DOHH2 (cell line): ENCODE measurements around the gene FREM2.
A peak's percentile ranks its signal among the peaks of the same experiment; 100 is the strongest.

Source experiments
- H3F3A ChIP-seq: fragments of 200-600 bp; sonication (generic), shearing (Covaris generic); 2 replicates; pipeline ENCODE4 v1.6.0; 2016; ENCODE audit warnings: antibody characterized with exemption, mild to moderate bottlenecking; ENCODE audit not compliant: control insufficient read depth, insufficient read depth
- H3K27ac ChIP-seq: fragments of 200-600 bp; sonication (generic); 2 replicates; pipeline ENCODE4 v1.5.1; 2014; ENCODE audit warnings: low read depth, mild to moderate bottlenecking, low read length, moderate library complexity
- H3K27me3 ChIP-seq: fragments of 200-600 bp; sonication (generic); 2 replicates; pipeline ENCODE4 v1.6.1; 2014; ENCODE audit warnings: mild to moderate bottlenecking, low read length, mixed read lengths; ENCODE audit not compliant: control insufficient read depth
- H3K36me3 ChIP-seq: fragments of 200-600 bp; sonication (generic); 2 replicates; pipeline ENCODE4 v1.6.1; 2014; ENCODE audit warnings: mild to moderate bottlenecking, low read length, moderate library complexity, mixed read lengths; ENCODE audit not compliant: control insufficient read depth
- H3K4me1 ChIP-seq: fragments of 200-600 bp; sonication (generic); 2 replicates; pipeline ENCODE4 v1.6.1; 2014; ENCODE audit warnings: mild to moderate bottlenecking, low read length, mixed read lengths; ENCODE audit not compliant: control insufficient read depth
- H3K4me2 ChIP-seq: fragments of 200-600 bp; sonication (generic); 2 replicates; pipeline ENCODE4 v1.6.0; 2014; ENCODE audit warnings: mild to moderate bottlenecking, low read length, moderate library complexity
- H3K4me3 ChIP-seq: fragments of 200-600 bp; sonication (generic); 2 replicates; pipeline ENCODE4 v1.5.1; 2014; ENCODE audit warnings: mild to moderate bottlenecking, low read length, mixed read lengths
- H3K79me2 ChIP-seq: fragments of 200-600 bp; sonication (generic); 2 replicates; pipeline ENCODE4 v1.6.1; 2014; ENCODE audit warnings: mild to moderate bottlenecking, low read length, mixed read lengths; ENCODE audit not compliant: control insufficient read depth
- H3K9me2 ChIP-seq: fragments of 200-600 bp; sonication (generic); replicated peaks from 2 replicates; pipeline ENCODE4 v1.6.1; 2014; ENCODE audit warnings: mild to moderate bottlenecking, low read length, mixed read lengths; ENCODE audit not compliant: control insufficient read depth
- H3K9me3 ChIP-seq: fragments of 200-600 bp; sonication (generic); 2 replicates; pipeline ENCODE4 v1.6.1; 2014; ENCODE audit warnings: antibody characterized with exemption, low read length, mixed read lengths; ENCODE audit not compliant: control insufficient read depth, insufficient read depth
- H4K20me1 ChIP-seq: fragments of 200-600 bp; sonication (generic); 2 replicates; pipeline ENCODE4 v1.6.0; 2014; ENCODE audit warnings: low read depth, mild to moderate bottlenecking, antibody characterized with exemption, low read length, moderate library complexity; ENCODE audit not compliant: control insufficient read depth, insufficient read depth
- EZH2phosphoT487 ChIP-seq: fragments of 200-600 bp; sonication (generic); IDR thresholded peaks from 2 replicates; pipeline ENCODE4 v1.6.1; 2017; ENCODE audit warnings: borderline replicate concordance, mild to moderate bottlenecking, antibody characterized with exemption, low read length, moderate library complexity, mixed read lengths
- TF ChIP-seq, protein P1 (sequence below): fragments of 200-600 bp; sonication (generic); IDR thresholded peaks from one replicate; pipeline ENCODE4 v1.5.1; 2014; ENCODE audit warnings: antibody characterized with exemption, mild to moderate bottlenecking, low read depth, low read length; ENCODE audit not compliant: poor library complexity, severe bottlenecking

Gene FREM2

DNA sequence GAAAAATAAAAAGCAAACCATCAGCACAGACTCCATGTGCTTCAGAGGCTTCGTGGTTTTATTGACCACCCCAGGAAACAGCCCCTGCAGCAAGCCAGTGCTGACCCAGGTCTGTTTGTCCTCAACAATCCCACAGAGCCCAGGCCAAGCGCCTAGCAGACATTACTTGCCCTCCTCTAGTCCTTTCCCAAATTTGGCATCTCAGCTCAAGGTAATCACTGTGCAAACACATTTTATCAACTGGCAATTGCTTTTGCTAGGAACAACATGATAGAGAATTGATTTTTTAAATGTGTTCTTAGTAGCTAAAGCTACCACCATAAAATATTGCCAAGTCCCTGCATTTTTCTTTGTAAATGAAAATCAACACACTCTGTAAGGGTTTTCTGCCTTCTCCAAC, 182.0 kb downstream of the FREM2 start:
- H3K4me1 ChIP-seq = no peaks in the 10 kb centered on the region
- no peaks in the 10 kb centered on the region for H3K9me2 ChIP-seq
- no peak for TF ChIP-seq EZH2phosphoT487
- TF ChIP-seq, protein P1, sequence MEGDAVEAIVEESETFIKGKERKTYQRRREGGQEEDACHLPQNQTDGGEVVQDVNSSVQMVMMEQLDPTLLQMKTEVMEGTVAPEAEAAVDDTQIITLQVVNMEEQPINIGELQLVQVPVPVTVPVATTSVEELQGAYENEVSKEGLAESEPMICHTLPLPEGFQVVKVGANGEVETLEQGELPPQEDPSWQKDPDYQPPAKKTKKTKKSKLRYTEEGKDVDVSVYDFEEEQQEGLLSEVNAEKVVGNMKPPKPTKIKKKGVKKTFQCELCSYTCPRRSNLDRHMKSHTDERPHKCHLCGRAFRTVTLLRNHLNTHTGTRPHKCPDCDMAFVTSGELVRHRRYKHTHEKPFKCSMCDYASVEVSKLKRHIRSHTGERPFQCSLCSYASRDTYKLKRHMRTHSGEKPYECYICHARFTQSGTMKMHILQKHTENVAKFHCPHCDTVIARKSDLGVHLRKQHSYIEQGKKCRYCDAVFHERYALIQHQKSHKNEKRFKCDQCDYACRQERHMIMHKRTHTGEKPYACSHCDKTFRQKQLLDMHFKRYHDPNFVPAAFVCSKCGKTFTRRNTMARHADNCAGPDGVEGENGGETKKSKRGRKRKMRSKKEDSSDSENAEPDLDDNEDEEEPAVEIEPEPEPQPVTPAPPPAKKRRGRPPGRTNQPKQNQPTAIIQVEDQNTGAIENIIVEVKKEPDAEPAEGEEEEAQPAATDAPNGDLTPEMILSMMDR = no peak
- H3K9me3 ChIP-seq = no peaks in the 10 kb centered on the region
- no peak overlapping the region for H3K4me2 ChIP-seq
- no peaks in the 10 kb centered on the region for H4K20me1 ChIP-seq
- H3K27me3 ChIP-seq = peaks cover 16% of the 10 kb centered on the region
- no peak overlapping the region for H3K4me3 ChIP-seq
- no peaks in the 10 kb centered on the region for H3K36me3 ChIP-seq
- H3K79me2 ChIP-seq = no peaks in the 10 kb centered on the region
- H3K27ac ChIP-seq = no peak overlapping the region
- no peaks in the 10 kb centered on the region for H3F3A ChIP-seq

DNA sequence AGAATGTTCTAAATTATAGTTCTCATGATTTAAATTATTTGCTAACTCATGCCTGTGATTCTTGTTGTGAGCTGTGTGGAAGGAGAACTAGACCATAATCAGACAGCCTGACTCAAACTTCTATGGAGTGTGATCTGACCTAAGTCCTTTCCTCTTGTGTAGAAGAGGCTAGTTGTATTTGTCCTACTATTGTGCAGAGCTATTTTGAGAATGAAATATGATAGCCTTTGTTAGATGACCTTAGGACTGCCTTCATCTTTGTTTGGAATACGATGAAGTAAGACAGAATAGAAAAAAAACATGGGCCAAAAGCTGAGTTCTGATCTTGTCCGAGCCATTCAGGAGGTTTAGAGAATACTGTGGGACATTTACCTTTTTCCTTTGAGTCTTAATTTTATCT, 184.4 kb downstream of the FREM2 start:
- H3K27me3 ChIP-seq = peaks cover 21% of the 10 kb centered on the region
- no peak for TF ChIP-seq EZH2phosphoT487
- TF ChIP-seq, protein P1 = no peak
- no peaks in the 10 kb centered on the region for H3F3A ChIP-seq
- no peak overlapping the region for H3K4me3 ChIP-seq
- no peak overlapping the region for H3K27ac ChIP-seq
- no peaks in the 10 kb centered on the region for H3K4me1 ChIP-seq
- no peaks in the 10 kb centered on the region for H3K9me3 ChIP-seq
- no peaks in the 10 kb centered on the region for H4K20me1 ChIP-seq
- no peaks in the 10 kb centered on the region for H3K36me3 ChIP-seq
- H3K79me2 ChIP-seq = no peaks in the 10 kb centered on the region
- no peaks in the 10 kb centered on the region for H3K9me2 ChIP-seq
- no peak overlapping the region for H3K4me2 ChIP-seq

DNA sequence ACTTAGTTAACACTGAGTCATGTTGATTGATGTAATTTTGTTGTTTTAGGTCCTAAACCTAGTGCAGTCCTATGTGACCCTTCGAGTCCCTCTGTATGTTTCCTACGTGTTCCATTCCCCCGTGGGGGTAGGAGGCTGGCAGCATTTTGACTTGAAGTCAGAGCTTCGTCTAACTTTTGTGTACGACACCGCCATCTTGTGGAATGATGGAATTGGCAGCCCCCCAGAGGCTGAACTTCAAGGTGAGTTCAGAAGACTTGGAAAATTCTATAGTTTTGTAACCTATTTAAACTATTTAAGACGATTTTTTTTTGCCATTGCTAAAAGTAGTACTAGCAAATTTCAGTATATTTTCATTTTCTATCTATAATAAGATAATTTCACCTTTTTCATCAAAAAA, 185.8 kb downstream of the FREM2 start:
- Histone ChIP-seq H3K4me1 (no peaks in the 10 kb centered on the region), H3K9me2 (no peaks in the 10 kb centered on the region), H3K9me3 (no peaks in the 10 kb centered on the region), H3K4me2 (no peak overlapping the region), H3K4me3 (no peak overlapping the region), H3K27me3 (peaks cover 21% of the 10 kb centered on the region), H3K79me2 (no peaks in the 10 kb centered on the region), H4K20me1 (no peaks in the 10 kb centered on the region), H3K27ac (no peak overlapping the region), H3F3A (no peaks in the 10 kb centered on the region), H3K36me3 (no peaks in the 10 kb centered on the region)
- no peak for TF ChIP-seq EZH2phosphoT487
- TF ChIP-seq, protein P1 = peak; percentile 65
